Measurements from ENCODE around the gene OR1D2. TPM values are rescaled to one million over a fixed set of nuclear protein-coding genes. Genes with fewer than 3 reads are reported as not detected.

Gene OR1D2
- not detected in 2 replicates for total RNA-seq (ENCODE audit: low replicate concordance)

DNA sequence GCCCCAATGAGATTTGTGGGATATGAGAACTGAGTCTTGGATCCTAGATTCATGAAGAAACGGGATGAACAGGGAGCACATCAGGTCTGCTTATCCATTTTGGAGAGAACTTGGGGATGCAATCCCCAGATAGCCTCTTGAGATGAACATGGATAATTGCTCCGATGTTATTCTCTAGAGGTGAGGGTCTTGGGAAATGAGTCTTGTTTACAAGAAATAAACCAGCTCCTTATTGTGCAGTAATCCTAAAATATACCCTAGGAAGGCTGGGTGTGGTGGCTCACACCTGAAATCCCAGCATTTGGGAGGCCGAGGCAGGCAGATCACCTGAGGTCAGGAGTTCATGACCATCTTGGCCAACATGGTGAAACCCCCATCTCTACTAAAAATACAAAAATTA, at the start of gene OR1D2:
OR1D2 (minus strand) TSS at position 101 of the 400 bp plus-strand sequence. CDS start 11,426 bp downstream, outside the sequence.

GRCh38 chr17:3127451-3127850, 23.2 kb upstream of the OR1D2 start, which contains the start of gene OR1G1:
Gene OR1G1, minus strand, starts transcription at chr17:3127551. Its CDS starts 0 bp downstream, at chr17:3127551.

DNA sequence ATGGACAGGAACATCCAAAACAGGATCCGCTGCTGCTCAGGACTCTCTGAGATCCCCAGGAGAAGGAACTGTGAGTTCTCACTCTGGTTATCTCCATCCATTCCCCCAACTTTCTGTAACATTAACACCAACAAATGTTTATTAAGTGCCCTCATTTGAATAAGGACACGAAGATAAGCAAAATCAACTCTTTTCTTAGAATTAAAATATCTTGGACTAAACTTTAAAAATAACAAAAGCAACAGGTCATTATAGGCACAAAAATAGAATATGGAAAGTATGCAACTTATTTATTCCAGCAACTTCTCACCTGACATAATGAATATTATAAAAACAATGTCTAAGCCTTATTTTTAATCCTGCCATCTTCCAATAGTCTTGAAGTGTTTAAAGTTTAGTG, 40.7 kb downstream of the OR1D2 start, which contains the start of gene OR1D5:
OR1D5 (minus strand) TSS at position 101 of the 400 bp plus-strand sequence; CDS start at position 101, 0 bp downstream.

Other genes starting within 250 kb of the OR1D2 start
- gene OR1D5, start 40.8 kb downstream of the OR1D2 start, total RNA-seq (ENCODE audit: low replicate concordance): not detected in 2 replicates
- not detected in 2 replicates for gene OR1G1, start 23.1 kb upstream of the OR1D2 start, total RNA-seq (ENCODE audit: low replicate concordance)
- gene OR1A2, start 93.1 kb upstream of the OR1D2 start, total RNA-seq (ENCODE audit: low replicate concordance): not detected in 2 replicates
- gene OR1A1, start 103.2 kb upstream of the OR1D2 start, total RNA-seq (ENCODE audit: low replicate concordance): not detected in 2 replicates
- gene OR3A1, start 193.9 kb upstream of the OR1D2 start, total RNA-seq (ENCODE audit: low replicate concordance): not detected in 2 replicates